Activated T-cell treated with anti-CD3 and anti-CD28 coated beads for 1 hour (primary cell): Measurements from ENCODE around the gene LIMS3.
"Not testable (repeated sequence)": the region's sequence is repeated elsewhere in the genome, so short reads cannot be mapped to it uniquely, and the experiment has no call there.

Experiments used
- DNase-seq: peaks from one replicate; pipeline ENCODE4 v3.0.0-alpha.2; 2020; ENCODE audit warnings: low read depth

Gene LIMS3

DNA sequence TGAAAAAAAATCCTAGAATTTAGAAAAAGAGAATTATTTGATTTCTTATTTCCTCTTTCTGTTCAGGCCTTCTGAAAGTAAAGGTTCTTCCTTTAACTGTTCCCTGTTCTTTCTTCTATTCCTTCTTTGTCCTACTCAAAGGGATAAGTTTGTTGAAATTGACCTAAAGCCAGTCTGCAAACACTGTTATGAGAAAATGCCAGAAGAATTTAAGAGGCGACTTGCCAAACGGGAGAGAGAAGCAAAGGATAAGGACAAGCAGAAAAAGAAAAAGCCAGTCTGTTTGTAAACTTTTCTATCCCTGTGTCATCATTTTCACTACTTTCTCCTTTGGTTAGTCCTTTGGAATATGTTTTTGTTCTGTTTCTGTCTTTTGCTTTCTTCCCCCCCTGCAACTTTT, 26.0 kb downstream of the LIMS3 start:
- DNase-seq: not testable (repeated sequence)

DNA sequence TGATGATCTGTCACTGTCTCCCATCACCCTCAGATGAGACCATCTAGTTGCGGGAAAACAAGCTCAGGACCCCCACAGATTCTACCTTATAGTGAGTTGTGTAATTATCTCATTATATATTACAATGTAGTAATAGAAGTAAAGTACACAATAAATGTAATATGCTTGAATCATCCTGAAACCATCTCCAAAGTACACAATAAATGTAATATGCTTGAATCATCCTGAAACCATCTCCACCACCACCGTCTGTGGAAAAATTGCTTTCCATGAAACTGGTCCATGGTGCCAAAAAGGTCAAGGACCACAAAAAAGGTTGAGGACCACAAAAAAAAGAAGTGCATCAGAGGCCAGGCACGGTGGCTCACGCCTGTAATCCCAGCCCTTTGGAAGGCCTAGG, 29.3 kb downstream of the LIMS3 start:
- not testable (repeated sequence) for DNase-seq

- not testable (repeated sequence) for DNase-seq
Measured at GRCh38 chr2:109929222-109929621, 30.7 kb downstream of the LIMS3 start.

DNA sequence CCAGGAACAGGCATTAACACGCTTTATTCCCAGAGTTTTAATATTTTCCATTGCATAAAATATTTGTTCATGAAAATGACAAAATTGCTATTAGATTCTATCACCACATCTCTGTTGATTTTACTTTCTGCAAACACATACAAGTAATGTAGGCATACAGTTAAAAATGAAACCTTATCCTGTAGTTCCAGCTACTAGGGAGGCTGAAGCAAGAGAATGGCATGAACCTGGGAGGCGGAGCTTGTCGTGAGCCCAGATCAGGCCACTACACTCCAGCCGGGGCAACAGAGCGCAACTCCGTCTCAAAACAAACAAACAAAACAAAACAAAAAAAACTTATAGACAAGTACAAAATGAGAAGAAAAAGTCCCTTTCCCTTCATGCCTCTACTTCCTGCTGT, 38.0 kb downstream of the LIMS3 start:
- DNase-seq: not testable (repeated sequence)

GRCh38 chr2:109945362-109945761, 46.9 kb downstream of the LIMS3 start:
- not testable (repeated sequence) for DNase-seq

DNA sequence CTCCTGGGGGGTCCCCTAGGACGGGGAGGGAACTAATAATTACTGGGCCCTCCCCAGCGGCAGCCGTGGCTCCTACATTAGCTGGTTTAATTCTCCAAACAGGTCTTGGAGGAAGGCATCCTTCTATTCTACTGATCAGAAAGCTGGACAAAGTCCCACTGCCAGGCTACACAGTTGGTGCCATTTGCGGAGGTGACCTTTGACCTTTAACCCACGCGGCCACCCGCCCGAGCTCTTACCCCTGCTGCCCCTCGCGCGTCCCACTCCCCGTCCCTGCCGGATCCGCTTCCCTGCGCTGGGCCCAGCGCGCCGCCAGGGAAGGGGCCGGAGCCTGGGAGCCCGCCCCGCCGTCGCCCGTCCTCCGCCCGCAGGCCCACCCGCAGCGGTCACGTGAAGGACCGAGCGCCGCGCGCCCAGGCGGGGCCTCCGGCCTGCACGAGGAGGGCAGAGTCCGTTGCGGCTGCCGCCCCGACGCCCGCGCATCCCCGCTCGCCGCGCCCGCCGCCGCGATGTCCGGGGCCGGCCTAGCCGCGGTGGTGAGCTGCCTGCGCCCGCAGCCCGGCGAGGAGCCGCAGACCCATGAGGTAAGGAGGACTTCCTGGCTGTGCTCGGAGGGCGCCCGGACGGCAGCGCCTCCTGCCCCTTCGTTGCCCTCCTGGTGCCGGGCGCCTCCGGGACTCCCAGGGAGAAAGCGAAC, 48.9 kb downstream of the LIMS3 start:
- not testable (repeated sequence) for DNase-seq

- DNase-seq: not testable (repeated sequence)
Measured at GRCh38 chr2:109947959-109948520, 49.6 kb downstream of the LIMS3 start.

DNA sequence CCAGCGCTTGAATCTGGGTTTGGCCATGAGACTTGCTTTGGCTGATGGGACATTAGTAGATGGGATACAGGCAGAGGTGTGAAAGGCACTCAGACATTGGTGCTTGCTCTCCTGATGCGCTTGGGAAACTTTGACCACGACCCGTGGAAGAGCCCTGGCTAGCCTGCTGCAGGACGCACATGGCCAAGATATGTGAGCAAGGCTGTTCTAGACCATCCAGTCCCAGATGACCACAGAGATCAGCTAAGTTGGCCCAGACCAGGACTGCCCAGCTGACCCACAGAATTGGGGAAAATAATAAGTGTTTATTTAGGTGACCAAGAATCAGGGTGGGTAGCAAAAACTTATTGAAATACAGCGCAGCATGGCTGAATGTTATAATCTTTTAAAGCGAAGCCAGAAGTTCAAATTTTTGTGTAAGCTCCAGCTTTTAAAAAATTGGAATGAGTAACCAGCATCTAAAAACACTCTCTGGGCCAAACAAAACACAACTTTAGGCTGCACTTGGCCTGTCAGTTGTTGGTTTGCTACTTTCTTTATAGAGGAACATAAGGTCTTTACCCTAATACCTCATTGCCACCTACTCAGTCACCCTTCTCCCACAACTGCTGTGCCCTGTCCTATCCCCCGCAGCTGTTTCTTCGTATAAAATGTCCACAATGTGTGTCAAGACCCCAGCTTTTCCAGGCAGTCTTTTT, 51.8 kb downstream of the LIMS3 start:
- DNase-seq: not testable (repeated sequence)

DNA sequence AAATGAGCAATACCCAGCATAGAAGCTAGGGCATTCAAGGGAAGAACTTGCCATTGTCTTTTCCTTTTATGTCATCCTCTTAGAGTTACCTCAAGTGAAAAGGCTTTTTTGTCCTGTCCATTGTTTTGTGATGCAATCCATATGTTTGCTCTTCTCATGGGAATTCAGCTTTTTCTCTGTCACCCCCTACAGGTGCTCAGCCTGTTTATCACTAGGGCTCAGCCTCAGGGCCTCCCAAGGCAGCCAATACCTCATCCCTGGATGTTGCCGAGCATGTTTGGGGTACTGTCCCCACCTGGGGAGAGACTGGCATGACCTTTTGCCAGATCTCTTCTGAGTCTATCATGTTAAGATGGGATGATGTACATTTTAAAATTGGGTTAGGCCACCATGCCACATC, 65.5 kb downstream of the LIMS3 start:
- DNase-seq: not testable (repeated sequence)

DNA sequence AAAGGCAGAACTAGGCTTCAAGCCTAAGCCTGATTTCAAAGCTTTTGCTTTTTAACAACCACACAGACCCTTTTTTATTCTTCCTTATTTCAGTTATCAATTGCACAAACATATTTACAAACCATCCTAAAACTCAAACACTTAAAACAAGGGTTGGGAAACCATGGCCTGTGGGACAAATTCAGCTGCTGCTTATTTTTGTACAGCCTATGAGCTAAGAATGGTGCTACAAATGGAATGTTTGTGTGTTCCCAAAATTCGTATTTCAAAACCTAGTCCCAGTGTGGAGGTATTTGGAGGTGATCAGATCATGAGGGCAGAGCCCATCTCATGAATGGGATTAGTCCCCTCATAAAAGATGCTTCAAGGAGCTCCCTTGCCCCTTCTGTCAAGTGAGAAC, 67.0 kb downstream of the LIMS3 start:
- not testable (repeated sequence) for DNase-seq

- DNase-seq: not testable (repeated sequence)
Measured at GRCh38 chr2:109966107-109966736, 67.7 kb downstream of the LIMS3 start.

- not testable (repeated sequence) for DNase-seq
Measured at GRCh38 chr2:109966858-109967257, 68.4 kb downstream of the LIMS3 start.

GRCh38 chr2:109969864-109970263, 71.4 kb downstream of the LIMS3 start:
- DNase-seq: not testable (repeated sequence)

- DNase-seq: not testable (repeated sequence)
Measured at GRCh38 chr2:109971710-109972109, 73.2 kb downstream of the LIMS3 start.
